Measurements from ENCODE around the gene DNAJB12.
"Not testable (repeated sequence)": the region's sequence is repeated elsewhere in the genome, so short reads cannot be mapped to it uniquely, and the experiment has no call there.

The DNAJB12 gene

GRCh38 chr10:72354356-72355213 lies at the start of gene DNAJB12:
DNAJB12 (minus strand) TSS chr10:72354919; CDS start chr10:72354897, 22 bp downstream.
- FAIRE-seq = no peak

- not testable (repeated sequence) for FAIRE-seq
Measured at GRCh38 chr10:72395581-72395980, 40.9 kb upstream of the DNAJB12 start.

GRCh38 chr10:72392571-72392970 lies 37.9 kb upstream of the DNAJB12 start:
- FAIRE-seq = no peak

- no peak for FAIRE-seq
Measured at GRCh38 chr10:72390764-72391163, 36.0 kb upstream of the DNAJB12 start.

GRCh38 chr10:72389716-72390115 lies 35.0 kb upstream of the DNAJB12 start:
- no peak for FAIRE-seq

- FAIRE-seq = no peak
Measured at GRCh38 chr10:72389014-72389413, 34.3 kb upstream of the DNAJB12 start.

- no peak for FAIRE-seq
Measured at GRCh38 chr10:72388062-72388461, 33.3 kb upstream of the DNAJB12 start.

GRCh38 chr10:72386916-72387586 lies 32.3 kb upstream of the DNAJB12 start:
- no peak for FAIRE-seq

GRCh38 chr10:72385724-72386123 lies 31.0 kb upstream of the DNAJB12 start:
- no peak for FAIRE-seq

GRCh38 chr10:72384982-72385381 lies 30.3 kb upstream of the DNAJB12 start:
- not testable (repeated sequence) for FAIRE-seq

- no peak for FAIRE-seq
Measured at GRCh38 chr10:72379776-72380175, 25.1 kb upstream of the DNAJB12 start.

GRCh38 chr10:72379062-72379461 lies 24.3 kb upstream of the DNAJB12 start:
- FAIRE-seq = no peak

GRCh38 chr10:72375585-72375984 lies 20.9 kb upstream of the DNAJB12 start:
- FAIRE-seq = no peak

GRCh38 chr10:72375173-72375572 lies 20.5 kb upstream of the DNAJB12 start:
- no peak for FAIRE-seq

GRCh38 chr10:72370201-72370722 lies 15.5 kb upstream of the DNAJB12 start:
- FAIRE-seq = no peak

- no peak for FAIRE-seq
Measured at GRCh38 chr10:72367301-72367960, 12.7 kb upstream of the DNAJB12 start.

GRCh38 chr10:72365106-72365895 lies 10.6 kb upstream of the DNAJB12 start:
- no peak for FAIRE-seq

- FAIRE-seq = no peak
Measured at GRCh38 chr10:72364239-72364777, 9.6 kb upstream of the DNAJB12 start.

- FAIRE-seq = no peak
Measured at GRCh38 chr10:72356987-72357386, 2.3 kb upstream of the DNAJB12 start.

GRCh38 chr10:72356115-72356514 lies 1.4 kb upstream of the DNAJB12 start:
- FAIRE-seq = no peak

GRCh38 chr10:72355214-72355555 lies 466 bp upstream of the DNAJB12 start:
- no peak for FAIRE-seq

- no peak for FAIRE-seq
Measured at GRCh38 chr10:72353965-72354355, 759 bp downstream of the DNAJB12 start.
